HepG2 (cell line): Measurements from ENCODE around the gene YIPF4. TPM values are rescaled to one million over a fixed set of nuclear protein-coding genes. Genes with fewer than 3 reads are reported as not detected.

Experiments
- AGO1 ChIP-seq: fragments of 200-400 bp; formaldehyde crosslinking; IDR thresholded peaks from 2 replicates; pipeline ENCODE4 v1.6.1; 2017; ENCODE audit warnings: mild to moderate bottlenecking, low read depth, low read length, moderate library complexity; ENCODE audit not compliant: poor library complexity, severe bottlenecking
- ARHGAP35 ChIP-seq: sonication (generic); formaldehyde crosslinking; IDR thresholded peaks from 2 replicates; pipeline ENCODE4 v1.9.0; 2022; ENCODE audit warnings: mild to moderate bottlenecking, inconsistent platforms, moderate library complexity, missing genetic modification reagents, borderline replicate concordance
- ATF3 ChIP-seq: sonication (generic); formaldehyde crosslinking; IDR thresholded peaks from 2 replicates; pipeline ENCODE4 v1.4.0; 2020; ENCODE audit warnings: missing genetic modification reagents
- DRAP1 ChIP-seq: IDR thresholded peaks from 2 replicates; pipeline ENCODE4 v1.6.1; 2016; ENCODE audit warnings: missing genetic modification reagents, missing compliant biosample characterization
- HBP1 ChIP-seq: IDR thresholded peaks from 2 replicates; pipeline ENCODE4 v1.6.1; 2016; ENCODE audit warnings: low read depth, control low read depth
- ISL2 ChIP-seq: sonication (generic); formaldehyde crosslinking; IDR thresholded peaks from 2 replicates; pipeline ENCODE4 v1.5.0; 2020; ENCODE audit warnings: missing genetic modification reagents
- JUNB ChIP-seq: sonication (generic); formaldehyde crosslinking; IDR thresholded peaks from 2 replicates; pipeline ENCODE4 v1.8.0; 2022; ENCODE audit warnings: missing genetic modification reagents, mild to moderate bottlenecking, borderline replicate concordance
- NFRKB ChIP-seq: fragments of 450-650 bp; IDR thresholded peaks from 2 replicates; pipeline ENCODE4 v1.6.1; 2017
- PTBP1 ChIP-seq: fragments of 200-400 bp; formaldehyde crosslinking; IDR thresholded peaks from 2 replicates; pipeline ENCODE4 v1.6.1; 2018; ENCODE audit warnings: low read length, low read depth; ENCODE audit not compliant: poor library complexity, severe bottlenecking
- REL ChIP-seq: sonication (generic); formaldehyde crosslinking; conservative IDR thresholded peaks from 2 replicates; pipeline ENCODE4 v1.8.0; 2022; ENCODE audit warnings: mild to moderate bottlenecking, missing genetic modification reagents, moderate library complexity
- REPIN1 ChIP-seq: sonication (generic); formaldehyde crosslinking; IDR thresholded peaks from 2 replicates; pipeline ENCODE4 v1.8.0; 2022; ENCODE audit warnings: missing genetic modification reagents, low read depth, mild to moderate bottlenecking, borderline replicate concordance
- SMAD9 ChIP-seq: sonication (generic); formaldehyde crosslinking; IDR thresholded peaks from 2 replicates; pipeline ENCODE4 v1.5.1; 2020; ENCODE audit warnings: mild to moderate bottlenecking, missing genetic modification reagents
- TFAP4 ChIP-seq: sonication (generic); IDR thresholded peaks from 2 replicates; pipeline ENCODE4 v1.6.1; 2016; ENCODE audit warnings: low read depth, borderline replicate concordance
- ZIK1 ChIP-seq: sonication (generic); formaldehyde crosslinking; IDR thresholded peaks from 2 replicates; pipeline ENCODE4 v1.5.0; 2020; ENCODE audit warnings: mild to moderate bottlenecking, low read depth, missing genetic modification reagents, borderline replicate concordance
- ZNF124 ChIP-seq: sonication (generic); formaldehyde crosslinking; IDR thresholded peaks from 2 replicates; pipeline ENCODE4 v1.4.0; 2020; ENCODE audit warnings: missing genetic modification reagents
- ZNF382 ChIP-seq: sonication (generic); formaldehyde crosslinking; IDR thresholded peaks from 2 replicates; pipeline ENCODE4 v1.5.0; 2020; ENCODE audit warnings: missing genetic modification reagents, mild to moderate bottlenecking, borderline replicate concordance
- ZNF441 ChIP-seq: sonication (generic); formaldehyde crosslinking; IDR thresholded peaks from 2 replicates; pipeline ENCODE4 v1.7.0; 2021; ENCODE audit warnings: missing genetic modification reagents, borderline replicate concordance
- ZNF83 ChIP-seq: sonication (generic); formaldehyde crosslinking; IDR thresholded peaks from 2 replicates; pipeline ENCODE4 v1.4.0; 2020; ENCODE audit warnings: missing genetic modification reagents, mild to moderate bottlenecking, borderline replicate concordance
- ZSCAN20 ChIP-seq: sonication (generic); formaldehyde crosslinking; IDR thresholded peaks from 2 replicates; pipeline ENCODE4 v1.4.0; 2020; ENCODE audit warnings: missing genetic modification reagents, mild to moderate bottlenecking, borderline replicate concordance
- polyA plus RNA-seq, 8 experiments: library from polyadenylated mRNA; depleted of rRNA in 3 of 8; stranded (reverse) in 7 of 8; unstranded in 1 of 8; fragments of >200 nt; fragmentation: Illumina TruSeq in 4 of 8; extraction: Trizol in 4 of 8; gene quantifications; 2 replicates each; pipeline versions ENCODE4 v1.2.1 to v1.2.3, GENCODE V29; 2011 to 2016; ENCODE audit warnings: low read depth in 4 of 8, missing spikeins in 1 of 8, mixed read lengths in 1 of 8; ENCODE audit not compliant: insufficient read depth in 1 of 8
- total RNA-seq, 5 experiments: library from RNA; depleted of rRNA; stranded (reverse); fragments of >200 nt; fragmentation: Illumina TruSeq; extraction: Trizol; gene quantifications; 2 replicates each; pipeline ENCODE4 v1.2.3, GENCODE V29; 2016; ENCODE audit warnings: low read depth in 1 of 5
- TF ChIP-seq, protein P1 (sequence below): sonication (generic); formaldehyde crosslinking; IDR thresholded peaks from 2 replicates; pipeline ENCODE4 v1.5.0; 2020; ENCODE audit warnings: missing genetic modification reagents, mild to moderate bottlenecking, borderline replicate concordance
- TF ChIP-seq, protein P2 (sequence below): sonication (generic); formaldehyde crosslinking; conservative IDR thresholded peaks from 2 replicates; pipeline ENCODE4 v1.4.0; 2020; ENCODE audit warnings: mild to moderate bottlenecking, missing genetic modification reagents, moderate library complexity

The YIPF4 gene
- total and polyA plus RNA-seq, 2 of the 13 experiments (the other 11 are each of a cell fraction or from before 2014, with no cell fraction given), result 19.0 to 43.9 TPM

- TF ChIP-seq ISL2 (peak; percentile 60; the same call in 1 of the 2 replicates), PTBP1 (no peak), ZNF382 (CRISPR knock-in tag) (no peak), SMAD9 (CRISPR knock-in tag) (0 out of 2 replicates have a peak, but pooled peaks have one; percentile 25), ZNF441 (CRISPR knock-in tag) (peak; percentile 13; the same call in 1 of the 2 replicates), ZIK1 (CRISPR knock-in tag) (no peak), REL (CRISPR knock-in tag) (no peak), HBP1 (CRISPR knock-in tag) (peak; percentile 97), ATF3 (CRISPR knock-in tag) (no peak; the same call in 1 of the 2 replicates), ZSCAN20 (CRISPR knock-in tag) (peak; percentile 89), ZNF83 (CRISPR knock-in tag) (peak; percentile 99), ARHGAP35 (CRISPR knock-in tag) (peak; percentile 92; the same call in 1 of the 2 replicates), DRAP1 (CRISPR knock-in tag) (peak; percentile 53), ZNF124 (peak; percentile 82), TFAP4 (no peak; the same call in 1 of the 2 replicates), JUNB (no peak), AGO1 (peak; percentile 65), NFRKB (no peak), REPIN1 (CRISPR knock-in tag) (peak; percentile 89)
- TF ChIP-seq, protein P1, sequence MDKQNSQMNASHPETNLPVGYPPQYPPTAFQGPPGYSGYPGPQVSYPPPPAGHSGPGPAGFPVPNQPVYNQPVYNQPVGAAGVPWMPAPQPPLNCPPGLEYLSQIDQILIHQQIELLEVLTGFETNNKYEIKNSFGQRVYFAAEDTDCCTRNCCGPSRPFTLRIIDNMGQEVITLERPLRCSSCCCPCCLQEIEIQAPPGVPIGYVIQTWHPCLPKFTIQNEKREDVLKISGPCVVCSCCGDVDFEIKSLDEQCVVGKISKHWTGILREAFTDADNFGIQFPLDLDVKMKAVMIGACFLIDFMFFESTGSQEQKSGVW, result no peak; the same call in 1 of the 2 replicates
- TF ChIP-seq, protein P2, sequence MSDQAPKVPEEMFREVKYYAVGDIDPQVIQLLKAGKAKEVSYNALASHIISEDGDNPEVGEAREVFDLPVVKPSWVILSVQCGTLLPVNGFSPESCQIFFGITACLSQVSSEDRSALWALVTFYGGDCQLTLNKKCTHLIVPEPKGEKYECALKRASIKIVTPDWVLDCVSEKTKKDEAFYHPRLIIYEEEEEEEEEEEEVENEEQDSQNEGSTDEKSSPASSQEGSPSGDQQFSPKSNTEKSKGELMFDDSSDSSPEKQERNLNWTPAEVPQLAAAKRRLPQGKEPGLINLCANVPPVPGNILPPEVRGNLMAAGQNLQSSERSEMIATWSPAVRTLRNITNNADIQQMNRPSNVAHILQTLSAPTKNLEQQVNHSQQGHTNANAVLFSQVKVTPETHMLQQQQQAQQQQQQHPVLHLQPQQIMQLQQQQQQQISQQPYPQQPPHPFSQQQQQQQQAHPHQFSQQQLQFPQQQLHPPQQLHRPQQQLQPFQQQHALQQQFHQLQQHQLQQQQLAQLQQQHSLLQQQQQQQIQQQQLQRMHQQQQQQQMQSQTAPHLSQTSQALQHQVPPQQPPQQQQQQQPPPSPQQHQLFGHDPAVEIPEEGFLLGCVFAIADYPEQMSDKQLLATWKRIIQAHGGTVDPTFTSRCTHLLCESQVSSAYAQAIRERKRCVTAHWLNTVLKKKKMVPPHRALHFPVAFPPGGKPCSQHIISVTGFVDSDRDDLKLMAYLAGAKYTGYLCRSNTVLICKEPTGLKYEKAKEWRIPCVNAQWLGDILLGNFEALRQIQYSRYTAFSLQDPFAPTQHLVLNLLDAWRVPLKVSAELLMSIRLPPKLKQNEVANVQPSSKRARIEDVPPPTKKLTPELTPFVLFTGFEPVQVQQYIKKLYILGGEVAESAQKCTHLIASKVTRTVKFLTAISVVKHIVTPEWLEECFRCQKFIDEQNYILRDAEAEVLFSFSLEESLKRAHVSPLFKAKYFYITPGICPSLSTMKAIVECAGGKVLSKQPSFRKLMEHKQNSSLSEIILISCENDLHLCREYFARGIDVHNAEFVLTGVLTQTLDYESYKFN (CRISPR knock-in tag), result no peak; the same call in 1 of the 2 replicates
Measured at GRCh38 chr2:32277674-32278477, at the start of gene YIPF4 (continued).
